HG02798 (cell line): Measurements from ENCODE around the gene KIF6.
"Not testable (repeated sequence)": the region's sequence is repeated elsewhere in the genome, so short reads cannot be mapped to it uniquely, and the experiment has no call there.

Experiments used
- ATAC-seq: cut with Tn5 transposase; IDR thresholded peaks from one replicate; pipeline ENCODE4 v1.9.1; 2021; ENCODE audit warnings: mild to moderate bottlenecking; ENCODE audit not compliant: unreplicated experiment, poor library complexity

KIF6 gene

GRCh38 chr6:39310542-39310941, 414.7 kb downstream of the KIF6 start:
- no peak for ATAC-seq

GRCh38 chr6:39309942-39310531, 415.2 kb downstream of the KIF6 start:
- ATAC-seq = peak; percentile 50

DNA sequence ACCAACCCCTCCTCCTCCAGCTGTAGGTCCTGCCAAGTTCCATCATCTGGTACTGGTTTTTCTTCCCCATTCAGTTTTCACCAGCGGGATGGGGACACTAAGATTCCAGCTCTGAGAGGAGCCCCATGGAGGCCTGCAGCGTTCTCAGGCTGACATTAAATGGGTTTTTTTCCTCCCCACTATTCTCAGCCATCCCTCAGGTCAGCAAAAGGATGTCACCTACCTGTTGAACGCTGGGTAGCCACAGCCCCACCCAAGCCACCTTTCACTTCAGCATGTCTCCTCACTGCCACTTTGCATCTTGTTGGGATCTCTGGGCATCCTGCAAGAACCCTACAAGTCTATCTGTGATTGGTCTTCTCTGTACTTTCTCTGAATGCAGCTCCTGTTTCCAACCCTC, 417.7 kb downstream of the KIF6 start:
- no peak for ATAC-seq

DNA sequence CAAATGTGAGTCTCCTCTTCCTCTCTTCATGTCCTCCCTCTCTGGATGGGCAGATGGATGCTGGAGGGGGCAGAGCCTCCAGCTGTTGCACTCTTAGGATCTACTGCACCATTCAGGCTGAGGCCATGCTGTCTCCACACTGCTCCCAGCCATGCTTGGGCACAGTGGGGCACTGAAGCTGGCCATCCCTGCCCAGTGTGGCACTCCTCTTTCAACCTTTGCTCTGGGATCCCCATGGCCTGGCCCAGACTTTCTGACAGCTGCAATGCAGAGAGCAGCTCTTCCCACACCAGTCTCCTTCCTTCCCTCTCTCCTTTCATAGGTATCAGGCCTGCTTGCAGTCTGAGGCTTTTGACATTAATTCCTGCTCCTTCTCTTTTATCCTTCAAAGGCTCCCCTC, 420.3 kb downstream of the KIF6 start:
- ATAC-seq = no peak

GRCh38 chr6:39303425-39304153, 421.6 kb downstream of the KIF6 start:
- no peak for ATAC-seq

GRCh38 chr6:39302669-39303424, 422.4 kb downstream of the KIF6 start:
- peak; percentile 83 for ATAC-seq

- ATAC-seq = no peak
Observed at GRCh38 chr6:39302011-39302410, 423.2 kb downstream of the KIF6 start.

DNA sequence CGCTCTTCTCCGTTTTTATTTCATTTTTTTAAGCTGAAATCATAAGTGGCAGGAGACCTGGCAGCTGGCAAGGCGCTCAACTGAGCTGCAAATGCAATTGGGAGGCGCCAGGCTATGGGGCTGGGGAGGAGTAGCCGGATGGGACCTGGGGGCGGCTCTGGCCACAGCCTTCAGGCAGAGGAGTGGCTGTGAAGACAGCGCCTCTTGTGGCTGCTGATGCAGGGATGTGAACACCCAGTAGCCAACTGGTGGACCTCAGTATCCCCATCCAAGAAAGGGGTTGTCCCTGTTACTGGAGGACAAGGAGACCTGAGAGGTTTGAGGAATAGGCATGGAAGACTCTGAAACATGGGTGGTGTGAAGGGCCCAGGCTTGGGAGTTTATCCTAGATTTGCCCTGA, 423.6 kb downstream of the KIF6 start:
- ATAC-seq = no peak

GRCh38 chr6:39300739-39301138, 424.5 kb downstream of the KIF6 start:
- no peak for ATAC-seq

GRCh38 chr6:39298061-39298460, 427.1 kb downstream of the KIF6 start:
- ATAC-seq = no peak

DNA sequence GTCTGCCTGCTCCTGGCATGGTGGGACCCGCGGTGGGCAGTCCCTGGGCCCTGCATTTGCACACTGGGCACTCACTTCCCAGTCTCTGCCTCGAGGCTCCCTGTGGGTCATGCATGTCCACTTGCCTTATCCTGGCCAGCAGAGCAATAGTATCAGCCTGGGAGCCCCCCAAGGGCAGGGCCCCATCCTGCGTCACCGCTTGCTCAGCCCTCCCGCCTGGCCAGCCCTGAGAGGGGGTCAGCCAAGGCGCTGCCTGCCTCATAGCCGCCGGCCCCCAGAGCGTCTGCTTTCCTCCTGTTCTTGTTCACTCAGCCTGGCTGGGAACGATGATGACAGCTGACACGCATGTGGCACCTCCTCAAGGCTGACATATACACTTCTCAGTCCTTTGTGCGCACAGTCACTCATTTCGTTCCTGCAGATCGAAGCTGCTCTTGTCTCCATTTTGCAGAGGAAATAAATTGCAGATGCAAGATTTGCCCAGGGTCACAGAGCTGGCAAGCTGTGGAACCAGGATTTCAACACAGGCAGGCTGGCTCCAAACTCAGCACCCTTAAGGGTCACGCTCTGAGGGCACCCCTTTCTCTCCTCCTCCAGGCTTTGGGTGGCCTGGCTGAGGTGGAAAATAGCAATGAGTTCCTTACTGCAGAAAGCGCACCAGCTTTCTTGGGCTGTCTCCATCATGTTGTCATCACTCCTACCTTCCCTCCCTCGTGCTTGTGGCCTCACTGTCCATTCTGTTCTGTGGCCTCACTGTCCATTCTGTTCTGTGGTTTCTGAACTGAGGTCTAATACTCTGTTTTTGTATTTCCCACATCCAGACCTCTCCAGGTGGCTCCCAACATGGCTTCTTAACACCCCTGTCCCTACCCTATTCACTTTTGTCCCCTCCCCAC, 428.2 kb downstream of the KIF6 start:
- no peak for ATAC-seq

DNA sequence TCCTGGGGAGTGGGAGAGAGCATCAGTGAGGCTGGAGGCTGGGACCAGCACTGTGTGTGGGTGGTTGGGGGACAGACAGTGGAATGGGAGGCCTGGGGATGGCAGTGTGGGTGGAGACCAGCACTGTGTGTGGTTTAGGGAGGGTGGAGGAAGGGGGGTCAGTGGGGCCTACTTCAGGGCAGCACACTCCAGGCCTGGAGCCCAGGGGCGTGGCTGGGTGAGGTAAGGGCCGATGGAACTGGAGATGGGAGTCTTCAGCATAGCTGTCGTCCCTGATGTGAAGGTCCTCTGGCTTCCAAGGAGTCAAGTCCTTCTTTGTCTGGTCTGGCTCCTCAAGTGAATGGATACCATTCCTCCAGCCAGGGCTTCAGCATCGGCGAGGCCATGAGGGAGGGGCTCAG, 429.6 kb downstream of the KIF6 start:
- no peak for ATAC-seq

DNA sequence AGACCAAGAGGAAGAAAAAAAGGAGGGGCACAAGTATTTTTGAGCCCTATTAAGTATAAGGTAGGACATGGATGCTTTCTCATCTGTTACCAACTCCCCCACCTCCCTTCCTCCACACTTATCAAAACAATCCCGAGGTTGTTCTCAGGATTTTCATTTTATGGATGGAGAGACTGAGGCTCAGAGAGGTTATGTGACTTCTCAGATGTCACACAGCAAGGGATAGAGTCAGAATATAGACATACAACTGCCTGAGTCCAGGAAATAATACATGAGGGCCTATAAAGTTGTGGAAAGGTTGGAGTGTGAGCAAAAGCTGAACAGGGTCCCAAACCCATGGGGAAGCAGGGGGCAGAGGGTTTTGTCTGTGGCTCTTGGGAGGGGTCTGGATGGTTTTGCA, 430.3 kb downstream of the KIF6 start:
- no peak for ATAC-seq

DNA sequence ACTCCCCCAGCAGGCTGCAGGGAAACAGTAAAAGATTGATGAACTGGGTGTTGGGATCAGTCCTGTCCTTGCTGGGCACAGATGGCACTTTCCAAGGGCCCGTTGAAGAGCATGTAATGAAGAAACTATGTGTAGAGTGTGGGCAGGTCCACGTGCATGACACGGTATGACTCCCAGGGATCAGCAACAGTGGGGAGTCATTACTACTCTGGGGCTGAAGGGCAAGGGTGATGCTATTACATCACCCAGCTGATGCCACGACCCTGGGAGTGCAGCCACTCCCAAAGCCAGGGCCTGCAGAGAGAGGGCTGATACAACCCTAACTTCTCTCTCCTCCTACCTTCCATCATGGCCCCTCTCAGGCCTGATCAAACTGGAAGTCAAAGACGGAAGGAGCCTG, 431.1 kb downstream of the KIF6 start:
- ATAC-seq = no peak

- no peak for ATAC-seq
Observed at GRCh38 chr6:39292637-39293036, 432.6 kb downstream of the KIF6 start.

DNA sequence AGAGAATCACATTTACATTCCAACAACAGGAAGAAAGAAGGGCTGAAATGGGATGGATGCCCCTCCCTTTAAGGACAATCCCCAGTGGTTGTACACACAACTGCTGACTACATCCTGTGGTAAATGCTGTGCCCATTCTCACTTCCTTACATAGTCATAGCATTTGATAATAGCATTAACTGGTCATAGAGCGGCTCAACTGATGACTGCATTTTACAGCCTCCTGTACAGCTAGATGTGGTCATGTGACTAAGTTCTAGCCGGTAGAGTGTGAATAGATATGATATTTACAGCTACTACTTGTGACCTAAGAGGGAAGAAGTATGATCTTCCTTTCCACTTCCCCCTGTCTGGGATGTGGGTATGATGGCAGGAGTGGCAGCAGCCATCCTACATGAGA, 435.7 kb downstream of the KIF6 start:
- ATAC-seq = no peak

DNA sequence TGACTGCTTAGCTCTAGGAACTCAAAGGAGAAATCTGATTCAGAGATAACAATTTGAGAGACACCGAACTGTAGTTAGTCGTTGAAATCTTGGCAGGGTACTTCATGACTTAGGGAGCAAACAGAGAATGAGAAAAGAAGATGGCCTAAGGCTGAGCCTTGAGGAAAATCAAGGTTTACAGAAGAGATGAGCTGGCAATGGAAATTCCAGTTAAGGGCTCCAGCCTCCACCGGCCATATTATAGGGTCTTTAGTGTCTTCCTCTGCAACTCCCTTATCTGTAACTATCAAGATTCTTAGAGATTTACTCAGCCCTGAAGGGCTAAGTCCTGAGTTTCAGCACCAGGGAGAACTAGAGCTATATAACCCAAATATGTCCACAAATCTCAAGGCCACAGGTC, 437.6 kb downstream of the KIF6 start:
- ATAC-seq = no peak

GRCh38 chr6:39286596-39286995, 438.6 kb downstream of the KIF6 start:
- not testable (repeated sequence) for ATAC-seq

DNA sequence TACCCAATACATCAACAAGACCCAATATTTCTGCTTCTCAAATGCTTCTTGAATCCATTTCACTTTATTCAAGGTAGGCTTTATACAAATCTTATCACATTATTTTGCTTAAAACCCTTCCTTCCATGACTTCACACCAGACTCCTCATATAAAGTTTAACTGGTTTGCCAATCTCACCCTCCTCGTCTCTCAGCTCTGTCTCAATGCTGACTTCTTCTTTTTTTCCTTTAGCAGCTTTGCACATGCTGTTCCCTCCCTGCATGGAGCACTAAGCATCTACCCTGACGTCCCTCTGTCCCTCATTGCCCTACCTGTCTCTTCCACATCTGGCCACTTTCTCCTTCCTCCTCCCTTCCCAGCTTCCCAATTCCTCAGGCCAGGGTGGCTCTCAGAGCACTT, 442.4 kb downstream of the KIF6 start:
- no peak for ATAC-seq

DNA sequence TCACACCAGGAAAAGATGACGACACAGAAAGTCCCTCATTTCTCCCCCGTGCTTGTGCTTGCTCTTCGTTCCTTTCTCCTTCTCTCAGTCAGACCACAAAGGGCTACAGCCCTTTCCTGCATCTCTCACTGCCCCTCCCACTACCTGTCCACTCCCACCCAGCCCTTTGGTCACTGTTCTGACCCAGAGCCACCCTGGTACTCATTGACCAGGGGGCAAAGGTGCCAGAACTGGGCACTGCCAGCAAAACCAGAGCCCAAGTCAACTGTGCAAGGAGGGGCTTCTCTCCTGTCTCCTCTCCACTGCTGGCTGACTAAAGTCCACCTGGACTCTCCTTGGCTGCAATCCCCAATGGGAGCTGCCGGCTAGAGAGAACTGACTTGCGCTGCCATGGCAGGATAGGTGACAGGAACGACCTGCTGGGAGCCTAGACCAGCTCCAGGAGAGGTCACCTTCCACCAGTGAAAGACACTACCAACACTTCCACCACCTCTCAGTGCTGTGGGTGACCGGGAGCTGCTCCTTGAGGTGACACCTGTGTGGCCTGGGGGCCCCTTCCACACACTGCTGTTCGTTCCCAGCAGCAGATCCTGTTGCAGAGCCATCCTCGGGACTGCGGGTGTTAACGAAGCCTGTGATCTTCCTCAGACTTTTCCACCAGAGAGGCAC, 443.8 kb downstream of the KIF6 start:
- no peak for ATAC-seq
